ENCODE data around the gene SSUH2. TPM values are rescaled to one million over a fixed set of nuclear protein-coding genes. Genes with fewer than 3 reads are reported as not detected.

Gene SSUH2
- total RNA-seq, 2 experiments from 2014 or later = 0.16 TPM; not detected in 1

DNA sequence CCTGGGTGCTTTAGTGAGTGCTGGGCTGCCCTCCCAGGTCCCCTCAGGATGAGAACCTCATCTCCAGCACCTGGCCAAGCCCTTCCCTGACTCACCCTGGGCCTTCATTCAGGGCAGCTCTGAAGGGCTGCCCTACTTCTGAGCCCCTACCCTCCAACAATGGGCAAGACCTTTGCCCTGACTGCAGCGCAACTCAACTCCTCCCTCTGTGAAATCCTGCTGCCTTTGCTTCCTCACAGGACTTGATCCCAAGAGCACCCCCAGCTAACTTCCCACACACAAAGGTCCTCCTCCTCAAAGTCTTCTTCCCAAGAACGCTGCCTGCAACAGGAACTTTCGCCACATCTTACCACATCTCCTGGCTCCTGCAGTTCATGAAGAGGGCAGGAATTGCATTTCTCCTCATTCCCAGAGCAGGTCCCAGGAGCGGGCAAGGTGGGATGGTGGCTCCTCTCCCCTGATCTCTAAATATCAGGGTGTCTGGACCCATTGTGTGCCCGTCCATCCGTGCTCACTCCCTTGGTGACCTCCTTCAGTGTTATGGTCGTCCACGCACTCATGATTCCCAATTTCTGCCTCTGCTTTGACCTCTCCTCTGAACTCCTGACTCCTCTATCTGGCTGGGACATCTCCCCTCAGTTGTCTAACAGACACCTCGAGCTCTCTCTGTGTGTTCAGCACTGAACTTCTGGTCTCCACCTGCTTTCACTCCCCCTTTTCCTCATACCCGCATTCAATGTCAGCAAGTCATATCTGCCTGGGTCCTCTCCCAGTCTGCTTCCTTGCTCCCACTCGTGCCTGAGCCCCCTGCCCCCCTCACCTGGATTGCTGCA lies 4.5 kb upstream of the SSUH2 start:
- TF ChIP-seq, protein P1, sequence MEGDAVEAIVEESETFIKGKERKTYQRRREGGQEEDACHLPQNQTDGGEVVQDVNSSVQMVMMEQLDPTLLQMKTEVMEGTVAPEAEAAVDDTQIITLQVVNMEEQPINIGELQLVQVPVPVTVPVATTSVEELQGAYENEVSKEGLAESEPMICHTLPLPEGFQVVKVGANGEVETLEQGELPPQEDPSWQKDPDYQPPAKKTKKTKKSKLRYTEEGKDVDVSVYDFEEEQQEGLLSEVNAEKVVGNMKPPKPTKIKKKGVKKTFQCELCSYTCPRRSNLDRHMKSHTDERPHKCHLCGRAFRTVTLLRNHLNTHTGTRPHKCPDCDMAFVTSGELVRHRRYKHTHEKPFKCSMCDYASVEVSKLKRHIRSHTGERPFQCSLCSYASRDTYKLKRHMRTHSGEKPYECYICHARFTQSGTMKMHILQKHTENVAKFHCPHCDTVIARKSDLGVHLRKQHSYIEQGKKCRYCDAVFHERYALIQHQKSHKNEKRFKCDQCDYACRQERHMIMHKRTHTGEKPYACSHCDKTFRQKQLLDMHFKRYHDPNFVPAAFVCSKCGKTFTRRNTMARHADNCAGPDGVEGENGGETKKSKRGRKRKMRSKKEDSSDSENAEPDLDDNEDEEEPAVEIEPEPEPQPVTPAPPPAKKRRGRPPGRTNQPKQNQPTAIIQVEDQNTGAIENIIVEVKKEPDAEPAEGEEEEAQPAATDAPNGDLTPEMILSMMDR (conservative IDR thresholded peaks at IDR 0.05; ENCODE audit: low read length) = no peak
- no peak for TF ChIP-seq EZH2phosphoT487 (IDR thresholded peaks at IDR 0.05; ENCODE audit: borderline replicate concordance, low read depth, low read length)
- H4K20me1 ChIP-seq (ENCODE audit: insufficient read depth, low read length) = no peaks in the 10 kb centered on the region
- CTCF ChIA-PET (ENCODE audit: unreplicated experiment) = no interaction called here
- POLR2A ChIA-PET = no interaction called here
- H3K36me3 ChIP-seq (ENCODE audit: insufficient read depth, low read length) = no peaks in the 10 kb centered on the region
- no peak overlapping the region for H3K4me2 ChIP-seq (ENCODE audit: low read length)
- no TSS peak for BruUV-seq (replicated peaks)
- H2AFZ ChIP-seq (ENCODE audit: low read length) = no peak overlapping the region
- H3K27ac ChIP-seq (ENCODE audit: low read depth, low read length, poor library complexity, severe bottlenecking) = no peak overlapping the region
- H3K4me3 ChIP-seq (ENCODE audit: low read depth, low read length, poor library complexity, severe bottlenecking) = no peak overlapping the region
- no peaks in the 10 kb centered on the region for H3K79me2 ChIP-seq (ENCODE audit: insufficient read depth, low read depth, low read length)
- no peaks in the 10 kb centered on the region for H3K4me1 ChIP-seq (ENCODE audit: insufficient read depth, low read length, poor library complexity, severe bottlenecking)
- H3K9me3 ChIP-seq (ENCODE audit: low read length) = no peaks in the 10 kb centered on the region
- H3K9me2 ChIP-seq (ENCODE audit: insufficient read depth, low read length) = no peaks in the 10 kb centered on the region
- DNase-seq (ENCODE audit: low spot score) = no peak
- intact Hi-C loops (cut with micrococcal nuclease; ENCODE audit: unreplicated experiment) = no loop called here

DNA sequence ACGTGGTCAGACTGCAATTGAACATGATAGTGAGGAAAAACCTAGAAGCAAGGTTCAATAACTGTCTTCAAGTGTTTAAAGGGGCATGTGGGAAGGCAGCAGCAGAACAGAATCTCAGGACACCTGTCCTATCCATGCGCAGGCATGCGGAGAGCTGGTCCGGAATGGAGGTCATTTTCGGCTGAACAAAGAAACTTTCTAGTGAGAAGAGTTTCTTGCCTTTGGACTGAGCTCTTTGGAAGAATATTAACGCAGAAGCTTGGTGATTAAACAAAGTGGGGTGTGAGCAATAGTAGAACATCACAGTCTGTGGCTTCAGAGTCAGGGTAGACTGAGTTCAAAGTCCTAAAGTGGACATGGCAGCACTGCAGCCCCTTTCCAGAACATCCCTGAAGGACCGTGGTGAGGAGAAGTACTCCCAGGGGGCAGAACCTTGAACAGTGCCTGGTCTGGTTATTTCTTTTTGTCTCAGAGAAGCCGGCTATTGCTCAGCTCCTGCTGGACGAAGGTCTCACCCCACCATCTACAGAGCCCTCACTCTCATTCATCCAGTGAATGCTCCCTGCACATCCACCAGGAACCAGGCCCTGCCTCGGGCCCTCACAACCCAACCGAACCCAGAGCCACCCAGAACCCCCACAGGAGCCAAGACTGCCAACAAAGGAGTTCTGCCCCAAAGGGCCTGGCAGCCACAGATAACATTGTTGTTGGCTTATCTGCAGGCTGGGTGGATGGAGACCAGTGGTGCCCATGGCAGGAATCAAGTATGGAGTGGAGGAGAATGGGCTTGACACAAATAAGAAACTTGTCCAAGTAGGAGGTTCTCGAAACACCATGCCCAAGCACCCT lies 2.8 kb upstream of the SSUH2 start:
- CTCF ChIA-PET (ENCODE audit: unreplicated experiment) = no interaction called here
- no peak overlapping the region for H3K4me2 ChIP-seq (ENCODE audit: low read length)
- intact Hi-C loops (cut with micrococcal nuclease; ENCODE audit: unreplicated experiment) = no loop called here

More for the DNA sequence above, 2.8 kb upstream of the SSUH2 start:
- DNase-seq (ENCODE audit: low spot score) = no peak
- TF ChIP-seq, protein P1 (conservative IDR thresholded peaks at IDR 0.05; ENCODE audit: low read length) = no peak
- no peak for TF ChIP-seq EZH2phosphoT487 (IDR thresholded peaks at IDR 0.05; ENCODE audit: borderline replicate concordance, low read depth, low read length)
- Histone ChIP-seq H3K27ac (ENCODE audit: low read depth, low read length, poor library complexity, severe bottlenecking) (no peak overlapping the region), H4K20me1 (ENCODE audit: insufficient read depth, low read length) (no peaks in the 10 kb centered on the region), H3K4me1 (ENCODE audit: insufficient read depth, low read length, poor library complexity, severe bottlenecking) (no peaks in the 10 kb centered on the region), H3K9me2 (ENCODE audit: insufficient read depth, low read length) (no peaks in the 10 kb centered on the region), H3K4me3 (ENCODE audit: low read depth, low read length, poor library complexity, severe bottlenecking) (no peak overlapping the region), H3K36me3 (ENCODE audit: insufficient read depth, low read length) (no peaks in the 10 kb centered on the region), H3K79me2 (ENCODE audit: insufficient read depth, low read depth, low read length) (no peaks in the 10 kb centered on the region), H2AFZ (ENCODE audit: low read length) (no peak overlapping the region), H3K9me3 (ENCODE audit: low read length) (no peaks in the 10 kb centered on the region)
- POLR2A ChIA-PET = no interaction called here
- BruUV-seq (replicated peaks) = no TSS peak

Measured in OCI-LY7 (cell line).